GM21360 (cell line): Measurements from ENCODE around the gene SLC25A45.

Source experiments
- ATAC-seq: cut with Tn5 transposase; IDR thresholded peaks from one replicate; pipeline ENCODE4 v1.9.1; 2021; ENCODE audit warnings: mild to moderate bottlenecking, moderate library complexity; ENCODE audit not compliant: unreplicated experiment

Gene SLC25A45, protein sequence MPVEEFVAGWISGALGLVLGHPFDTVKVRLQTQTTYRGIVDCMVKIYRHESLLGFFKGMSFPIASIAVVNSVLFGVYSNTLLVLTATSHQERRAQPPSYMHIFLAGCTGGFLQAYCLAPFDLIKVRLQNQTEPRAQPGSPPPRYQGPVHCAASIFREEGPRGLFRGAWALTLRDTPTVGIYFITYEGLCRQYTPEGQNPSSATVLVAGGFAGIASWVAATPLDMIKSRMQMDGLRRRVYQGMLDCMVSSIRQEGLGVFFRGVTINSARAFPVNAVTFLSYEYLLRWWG

GRCh38 chr11:65382033-65382803 is at the start of gene SLC25A45:
Gene SLC25A45 (minus strand): TSS chr11:65382646. CDS start chr11:65381951, 695 bp downstream.
- ATAC-seq = peak; percentile 45

- ATAC-seq = no peak
These were observed 49.1 kb upstream of the SLC25A45 start for GRCh38 chr11:65431451-65432099.

- ATAC-seq = no peak
These were observed 48.2 kb upstream of the SLC25A45 start for GRCh38 chr11:65430406-65431217.

GRCh38 chr11:65429724-65430405 is 47.4 kb upstream of the SLC25A45 start:
- no peak for ATAC-seq

DNA sequence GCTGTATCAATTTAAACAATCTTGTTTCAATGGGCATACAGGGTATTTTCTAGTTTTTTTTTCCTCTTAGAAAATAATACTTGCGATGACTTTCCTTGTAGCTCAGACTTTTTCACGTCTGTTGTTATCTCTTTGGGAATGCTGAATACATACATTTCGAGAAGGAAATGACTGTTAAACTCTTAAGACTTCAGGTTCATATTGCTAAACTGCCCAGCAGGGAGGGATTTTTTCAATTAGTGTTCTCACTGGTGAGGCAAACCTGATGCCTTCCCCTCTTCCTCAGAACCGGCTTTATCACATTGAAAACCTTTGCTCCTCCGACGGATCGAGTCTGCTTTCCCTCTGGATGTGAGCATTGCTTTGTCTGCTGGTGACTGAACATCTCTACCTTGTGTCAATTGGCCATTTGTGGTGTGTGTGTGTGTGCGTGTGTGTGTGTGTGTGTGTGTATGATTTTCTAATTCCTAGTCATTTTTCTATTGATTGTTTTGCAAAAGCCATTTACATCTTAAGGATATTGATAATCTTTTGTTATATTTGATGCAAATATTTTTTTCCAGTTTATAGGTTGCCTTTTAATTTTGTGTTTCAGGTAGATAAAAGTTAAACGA is 46.7 kb upstream of the SLC25A45 start:
- no peak for ATAC-seq

- ATAC-seq = no peak
These were observed 46.2 kb upstream of the SLC25A45 start for GRCh38 chr11:65428578-65429067.

DNA sequence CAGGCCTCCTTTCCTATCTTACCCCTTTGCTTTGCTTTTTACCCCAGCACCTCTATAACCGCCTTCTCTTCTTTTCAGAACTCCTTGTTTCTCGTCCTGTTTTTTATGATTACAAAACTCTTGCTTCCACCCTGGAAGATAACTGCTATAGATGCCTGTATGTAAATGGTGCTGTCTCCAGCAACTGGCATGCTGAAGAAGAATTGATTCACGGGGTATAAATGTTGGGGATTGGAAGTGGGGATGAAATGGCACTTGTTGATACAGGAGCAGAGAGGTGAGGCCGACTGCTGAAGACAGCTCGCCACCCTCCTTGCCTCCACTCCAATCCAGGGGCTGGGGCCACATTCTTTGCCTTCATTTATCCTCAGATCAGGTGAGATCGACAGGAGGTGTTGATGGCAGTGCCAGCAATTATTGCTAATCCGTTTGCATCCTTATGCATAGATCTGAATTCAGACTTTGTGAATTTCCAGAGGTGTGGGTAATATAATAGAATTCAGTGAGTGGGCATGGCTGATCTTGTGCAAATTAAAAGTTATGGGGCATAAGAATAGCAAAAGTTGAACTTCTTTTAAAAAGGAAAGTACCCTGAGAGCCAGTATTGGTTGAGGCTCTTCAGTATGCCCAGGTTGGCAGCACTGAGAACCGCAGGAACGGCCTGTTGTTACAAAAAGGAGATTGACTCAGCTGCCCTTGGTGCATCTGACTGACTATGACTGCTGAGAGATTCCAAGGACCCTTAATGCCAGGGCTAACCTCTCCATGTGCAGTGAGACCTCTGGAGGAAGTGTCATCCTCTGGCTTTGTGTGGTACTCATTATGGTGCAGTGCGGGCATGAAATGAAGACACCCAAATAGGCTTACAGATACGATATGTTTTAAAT is 45.5 kb upstream of the SLC25A45 start:
- no peak for ATAC-seq

DNA sequence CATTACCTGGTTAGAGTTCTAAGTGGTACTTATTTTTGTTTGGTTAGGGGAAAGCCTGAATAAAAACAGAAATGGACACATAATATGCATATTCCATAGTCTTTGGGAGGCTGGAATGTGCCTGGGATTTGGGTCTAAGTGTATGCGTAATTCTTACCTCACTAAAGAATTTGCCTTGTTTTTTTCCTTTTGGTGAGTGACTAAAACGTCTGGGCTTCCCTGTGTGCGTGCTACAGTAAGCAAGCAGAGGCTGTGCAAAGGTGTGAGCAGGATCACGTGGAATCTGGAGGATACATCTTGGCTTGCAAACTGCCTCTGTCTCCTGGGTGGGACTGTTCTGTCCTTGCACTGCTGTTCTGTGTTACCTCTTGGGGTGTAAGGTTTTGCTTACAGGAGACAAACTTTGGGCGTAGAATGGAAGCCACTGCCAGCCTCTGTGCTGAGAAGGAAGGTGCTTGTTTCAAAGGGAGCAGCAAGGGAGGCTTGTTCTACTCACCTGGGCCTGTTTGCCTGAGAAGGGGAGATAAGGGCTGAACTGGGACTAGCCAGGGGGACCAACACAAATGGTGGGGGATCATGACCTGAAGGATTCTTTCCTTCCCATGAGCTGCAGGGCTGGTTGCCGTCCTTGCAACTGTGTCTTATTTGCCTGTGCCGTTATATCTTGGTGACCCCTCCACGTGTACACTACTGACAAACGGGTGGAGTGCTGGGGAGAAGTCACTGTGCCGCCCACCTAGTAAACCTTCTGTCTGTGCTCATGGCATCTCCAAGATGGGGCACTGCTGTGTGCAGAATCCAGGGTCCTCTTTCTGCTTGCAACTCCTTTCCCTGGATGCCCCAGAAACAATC is 44.6 kb upstream of the SLC25A45 start:
- no peak for ATAC-seq

GRCh38 chr11:65425971-65426838 is 43.8 kb upstream of the SLC25A45 start:
- no peak for ATAC-seq

GRCh38 chr11:65425105-65425970 is 42.9 kb upstream of the SLC25A45 start:
- no peak for ATAC-seq

- ATAC-seq = no peak
These were observed 42.0 kb upstream of the SLC25A45 start for GRCh38 chr11:65424205-65425104.

DNA sequence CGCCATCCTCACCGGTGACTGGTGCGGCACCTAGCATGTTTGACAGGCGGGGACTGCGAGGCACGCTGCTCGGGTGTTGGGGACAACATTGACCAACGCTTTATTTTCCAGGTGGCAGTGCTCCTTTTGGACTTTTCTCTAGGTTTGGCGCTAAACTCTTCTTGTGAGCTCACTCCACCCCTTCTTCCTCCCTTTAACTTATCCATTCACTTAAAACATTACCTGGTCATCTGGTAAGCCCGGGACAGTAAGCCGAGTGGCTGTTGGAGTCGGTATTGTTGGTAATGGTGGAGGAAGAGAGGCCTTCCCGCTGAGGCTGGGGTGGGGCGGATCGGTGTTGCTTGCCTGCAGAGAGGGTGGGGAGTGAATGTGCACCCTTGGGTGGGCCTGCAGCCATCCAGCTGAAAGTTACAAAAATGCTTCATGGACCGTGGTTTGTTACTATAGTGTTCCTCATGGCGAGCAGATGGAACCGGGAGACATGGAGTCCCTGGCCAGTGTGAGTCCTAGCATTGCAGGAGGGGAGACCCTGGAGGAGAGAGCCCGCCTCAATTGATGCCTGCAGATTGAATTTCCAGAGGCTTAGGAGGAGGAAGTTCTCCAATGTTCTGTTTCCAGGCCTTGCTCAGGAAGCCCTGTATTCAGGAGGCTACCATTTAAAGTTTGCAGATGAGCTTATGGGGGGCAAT is 41.2 kb upstream of the SLC25A45 start:
- no peak for ATAC-seq

DNA sequence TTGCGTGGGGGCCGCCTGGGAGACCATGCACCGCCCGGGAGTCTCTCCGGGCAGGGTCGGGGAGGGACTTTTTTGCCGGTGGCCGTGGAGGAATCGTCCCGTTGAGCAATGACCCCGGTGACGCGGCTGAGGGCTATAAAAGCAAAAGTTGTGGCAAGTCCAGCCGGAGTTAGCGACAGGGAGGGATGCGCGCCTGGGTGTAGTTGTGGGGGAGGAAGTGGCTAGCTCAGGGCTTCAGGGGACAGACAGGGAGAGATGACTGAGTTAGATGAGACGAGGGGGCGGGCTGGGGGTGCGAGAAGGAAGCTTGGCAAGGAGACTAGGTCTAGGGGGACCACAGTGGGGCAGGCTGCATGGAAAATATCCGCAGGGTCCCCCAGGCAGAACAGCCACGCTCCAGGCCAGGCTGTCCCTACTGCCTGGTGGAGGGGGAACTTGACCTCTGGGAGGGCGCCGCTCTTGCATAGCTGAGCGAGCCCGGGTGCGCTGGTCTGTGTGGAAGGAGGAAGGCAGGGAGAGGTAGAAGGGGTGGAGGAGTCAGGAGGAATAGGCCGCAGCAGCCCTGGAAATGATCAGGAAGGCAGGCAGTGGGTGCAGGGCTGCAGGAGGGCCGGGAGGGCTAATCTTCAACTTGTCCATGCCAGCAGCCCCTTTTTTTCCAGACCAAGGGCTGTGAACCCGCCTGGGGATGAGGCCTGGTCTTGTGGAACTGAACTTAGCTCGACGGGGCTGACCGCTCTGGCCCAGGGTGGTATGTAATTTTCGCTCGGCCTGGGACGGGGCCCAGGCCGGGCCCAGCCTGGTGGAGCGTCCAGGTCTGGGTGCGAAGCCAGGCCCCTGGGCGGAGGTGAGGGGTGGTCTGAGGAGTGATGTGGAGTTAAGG is 40.4 kb upstream of the SLC25A45 start, which contains the start of gene NEAT1:
TSS of gene NEAT1 (plus strand) at position 166 of the 883 bp plus-strand sequence.
- no peak for ATAC-seq
